HUES48 (cell line): Measurements from ENCODE around the gene PCDHGB4.
"Not testable (repeated sequence)": the region's sequence is repeated elsewhere in the genome, so short reads cannot be mapped to it uniquely, and the experiment has no call there.

ENCODE experiments used
- H3K27ac ChIP-seq: one replicate; pipeline ENCODE4 v1.7.0; 2013; ENCODE audit warnings: low read depth, low read length, inconsistent platforms
- H3K27me3 ChIP-seq: 2 replicates; pipeline ENCODE4 v1.6.1; 2013; ENCODE audit warnings: mild to moderate bottlenecking, low read length; ENCODE audit not compliant: control insufficient read depth, insufficient read depth
- H3K36me3 ChIP-seq: 2 replicates; pipeline ENCODE4 v1.6.1; 2013; ENCODE audit warnings: low read length; ENCODE audit not compliant: control insufficient read depth, insufficient read depth
- H3K4me1 ChIP-seq: 2 replicates; pipeline ENCODE4 v1.6.1; 2013; ENCODE audit warnings: mild to moderate bottlenecking, low read length; ENCODE audit not compliant: control insufficient read depth, insufficient read depth
- H3K4me3 ChIP-seq: 2 replicates; pipeline ENCODE4 v1.5.1; 2013; ENCODE audit warnings: mild to moderate bottlenecking, low read depth, low read length
- H3K9ac ChIP-seq: 2 replicates; pipeline ENCODE4 v1.6.1; 2013; ENCODE audit warnings: mild to moderate bottlenecking, low read depth, low read length, moderate library complexity
- H3K9me3 ChIP-seq: 2 replicates; pipeline ENCODE4 v1.6.1; 2013; ENCODE audit warnings: low read length; ENCODE audit not compliant: control insufficient read depth, insufficient read depth

Gene PCDHGB4

GRCh38 chr5:141421489-141421855, 34.0 kb downstream of the PCDHGB4 start:
- Histone ChIP-seq H3K9ac (no peak overlapping the region), H3K36me3 (0 out of 2 replicates have a peak, but pooled peaks cover 3% of the 10 kb centered on the region), H3K27ac (no peak overlapping the region), H3K9me3 (peaks cover 49% of the 10 kb centered on the region), H3K4me3 (peak overlapping the region; percentile 58), H3K4me1 (no peaks in the 10 kb centered on the region), H3K27me3 (peaks cover 20% of the 10 kb centered on the region)

GRCh38 chr5:141422742-141423291, 35.3 kb downstream of the PCDHGB4 start:
- Histone ChIP-seq H3K27me3 (peaks cover 20% of the 10 kb centered on the region), H3K4me3 (no peak overlapping the region), H3K4me1 (no peaks in the 10 kb centered on the region), H3K36me3 (0 out of 2 replicates have a peak, but pooled peaks cover 4% of the 10 kb centered on the region), H3K27ac (no peak overlapping the region), H3K9ac (no peak overlapping the region), H3K9me3 (peaks cover 62% of the 10 kb centered on the region)

- Histone ChIP-seq H3K4me1 (no peaks in the 10 kb centered on the region), H3K9me3 (peaks cover 61% of the 10 kb centered on the region), H3K27ac (no peak overlapping the region), H3K4me3 (no peak overlapping the region), H3K9ac (no peak overlapping the region), H3K36me3 (0 out of 2 replicates have a peak, but pooled peaks cover 4% of the 10 kb centered on the region), H3K27me3 (no peaks in the 10 kb centered on the region)
Observed at GRCh38 chr5:141427783-141428426, 40.4 kb downstream of the PCDHGB4 start.

GRCh38 chr5:141430332-141431113, 43.0 kb downstream of the PCDHGB4 start, which contains the start of gene PCDHGA12:
Gene PCDHGA12, plus strand, starts transcription at chr5:141430507. Its CDS starts 253 bp downstream, at chr5:141430760.
- Histone ChIP-seq H3K4me1 (no peaks in the 10 kb centered on the region), H3K27me3 (no peaks in the 10 kb centered on the region), H3K36me3 (0 out of 2 replicates have a peak, but pooled peaks cover 4% of the 10 kb centered on the region), H3K4me3 (no peak within 1 kb of the TSS), H3K27ac (no peak within 1 kb of the TSS), H3K9ac (no peak within 1 kb of the TSS), H3K9me3 (peaks cover 51% of the 10 kb centered on the region)

GRCh38 chr5:141431286-141431685, 43.8 kb downstream of the PCDHGB4 start:
- no peaks in the 10 kb centered on the region for H3K4me1 ChIP-seq
- H3K9me3 ChIP-seq, result peaks cover 51% of the 10 kb centered on the region
- H3K27me3 ChIP-seq, result no peaks in the 10 kb centered on the region
- H3K4me3 ChIP-seq, result no peak overlapping the region
- no peak overlapping the region for H3K27ac ChIP-seq
- 0 out of 2 replicates have a peak, but pooled peaks cover 3% of the 10 kb centered on the region for H3K36me3 ChIP-seq
- no peak overlapping the region for H3K9ac ChIP-seq

- H3K9ac ChIP-seq, H3K36me3 ChIP-seq, H3K27me3 ChIP-seq, H3K27ac ChIP-seq, H3K4me3 ChIP-seq, H3K4me1 ChIP-seq: not testable (repeated sequence)
- peaks cover 41% of the 10 kb centered on the region for H3K9me3 ChIP-seq
Observed at GRCh38 chr5:141432308-141432707, 44.8 kb downstream of the PCDHGB4 start.

GRCh38 chr5:141432726-141433125, 45.2 kb downstream of the PCDHGB4 start:
- H3K27me3 ChIP-seq, H3K4me1 ChIP-seq, H3K4me3 ChIP-seq, H3K36me3 ChIP-seq, H3K9ac ChIP-seq, H3K27ac ChIP-seq: not testable (repeated sequence)
- peaks cover 37% of the 10 kb centered on the region for H3K9me3 ChIP-seq

GRCh38 chr5:141434006-141434405, 46.5 kb downstream of the PCDHGB4 start:
- Histone ChIP-seq H3K27me3 (no peaks in the 10 kb centered on the region), H3K9me3 (peaks cover 27% of the 10 kb centered on the region), H3K4me3 (no peak overlapping the region), H3K9ac (no peak overlapping the region), H3K36me3 (no peaks in the 10 kb centered on the region), H3K4me1 (no peaks in the 10 kb centered on the region), H3K27ac (no peak overlapping the region)

GRCh38 chr5:141437221-141437620, 49.7 kb downstream of the PCDHGB4 start:
- Histone ChIP-seq H3K27ac (no peak overlapping the region), H3K9ac (no peak overlapping the region), H3K27me3 (no peaks in the 10 kb centered on the region), H3K36me3 (no peaks in the 10 kb centered on the region), H3K9me3 (peaks cover 2% of the 10 kb centered on the region), H3K4me1 (peaks cover 4% of the 10 kb centered on the region; the same call in 1 of the 2 replicates), H3K4me3 (no peak overlapping the region)

GRCh38 chr5:141439411-141440141, 52.1 kb downstream of the PCDHGB4 start:
- no peaks in the 10 kb centered on the region for H3K27me3 ChIP-seq
- H3K27ac ChIP-seq, result no peak overlapping the region
- H3K4me1 ChIP-seq, result peaks cover 4% of the 10 kb centered on the region; the same call in 1 of the 2 replicates
- no peaks in the 10 kb centered on the region for H3K36me3 ChIP-seq
- H3K4me3 ChIP-seq, result no peak overlapping the region
- H3K9me3 ChIP-seq, result 0 out of 2 replicates have a peak, but pooled peaks cover 2% of the 10 kb centered on the region
- no peak overlapping the region for H3K9ac ChIP-seq
